Karpas-422 (cell line): ENCODE results near the gene CPLX3. TPM values are rescaled to one million over a fixed set of nuclear protein-coding genes. Genes with fewer than 3 reads are reported as not detected.

ENCODE experiments used
- DNase-seq: peaks from one replicate; pipeline ENCODE4 v3.0.0-alpha.2; 2015
- H2AFZ ChIP-seq: fragments of 200-600 bp; sonication (generic); 2 replicates; pipeline ENCODE4 v1.6.1; 2014; ENCODE audit warnings: antibody characterized with exemption, low read length, mixed read lengths
- H3K27ac ChIP-seq: fragments of 200-600 bp; sonication (generic); 2 replicates; pipeline ENCODE4 v1.5.1; 2014; ENCODE audit warnings: mild to moderate bottlenecking, low read length, moderate library complexity
- H3K27me3 ChIP-seq: fragments of 200-600 bp; sonication (generic); 2 replicates; pipeline ENCODE4 v1.6.1; 2014; ENCODE audit warnings: low read length, mixed read lengths
- H3K36me3 ChIP-seq: fragments of 200-600 bp; sonication (generic); 2 replicates; pipeline ENCODE4 v1.6.1; 2014; ENCODE audit warnings: low read length, mixed read lengths; ENCODE audit not compliant: insufficient read depth
- H3K4me1 ChIP-seq: fragments of 200-600 bp; sonication (generic); 2 replicates; pipeline ENCODE4 v1.6.1; 2014; ENCODE audit warnings: mild to moderate bottlenecking, low read length, mixed read lengths
- H3K4me2 ChIP-seq: fragments of 200-600 bp; sonication (generic); 2 replicates; pipeline ENCODE4 v1.6.1; 2014; ENCODE audit warnings: low read length, low read depth, mild to moderate bottlenecking; ENCODE audit not compliant: poor library complexity, severe bottlenecking
- H3K4me3 ChIP-seq: fragments of 200-600 bp; sonication (generic); 2 replicates; pipeline ENCODE4 v1.5.1; 2014; ENCODE audit warnings: mild to moderate bottlenecking, antibody characterized with exemption, low read length, mixed read lengths
- H3K79me2 ChIP-seq: fragments of 200-600 bp; sonication (generic); 2 replicates; pipeline ENCODE4 v1.6.1; 2014; ENCODE audit warnings: mild to moderate bottlenecking, low read length, mixed read lengths
- H3K9ac ChIP-seq: fragments of 200-600 bp; sonication (generic); 2 replicates; pipeline ENCODE4 v1.6.0; 2014; ENCODE audit warnings: low read length
- H3K9me2 ChIP-seq: fragments of 200-600 bp; sonication (generic), shearing (Covaris generic); replicated peaks from 2 replicates; pipeline ENCODE4 v1.6.0; 2014; ENCODE audit warnings: mild to moderate bottlenecking, low read length, moderate library complexity; ENCODE audit not compliant: insufficient read depth
- H3K9me3 ChIP-seq: fragments of 300-700, 200-600 bp; sonication (generic); 2 replicates; pipeline ENCODE4 v1.6.1; 2014; ENCODE audit warnings: low read length, mixed read lengths
- H4K20me1 ChIP-seq: fragments of 200-600 bp; sonication (generic); 2 replicates; pipeline ENCODE4 v1.6.1; 2014; ENCODE audit warnings: mild to moderate bottlenecking, antibody characterized with exemption, low read length, low read depth; ENCODE audit not compliant: insufficient read depth
- total RNA-seq: library from RNA; depleted of rRNA; stranded (reverse); fragments of >200 nt; shearing (Covaris generic); gene quantifications from 2 replicates; pipeline ENCODE4 v1.2.3, GENCODE V29; 2014; ENCODE audit warnings: low replicate concordance

CPLX3 gene
- total RNA-seq, 1 experiment from 2014 or later, result 5.2 TPM

GRCh38 chr15:74843445-74843828 lies 17.0 kb downstream of the CPLX3 start:
- Histone ChIP-seq H3K9ac (peak overlapping the region; percentile 98), H3K9me2 (no peaks in the 10 kb centered on the region), H3K4me2 (peak overlapping the region; percentile 83), H3K36me3 (peaks cover 7% of the 10 kb centered on the region; the same call in 1 of the 2 replicates), H3K4me3 (peak overlapping the region; percentile 100), H3K27me3 (no peaks in the 10 kb centered on the region), H4K20me1 (0 out of 2 replicates have a peak, but pooled peaks cover 7% of the 10 kb centered on the region), H3K9me3 (no peaks in the 10 kb centered on the region), H3K27ac (peak overlapping the region; percentile 85), H3K4me1 (peaks cover 66% of the 10 kb centered on the region), H2AFZ (no peak overlapping the region), H3K79me2 (peaks cover 16% of the 10 kb centered on the region)
- no peak for DNase-seq

DNA sequence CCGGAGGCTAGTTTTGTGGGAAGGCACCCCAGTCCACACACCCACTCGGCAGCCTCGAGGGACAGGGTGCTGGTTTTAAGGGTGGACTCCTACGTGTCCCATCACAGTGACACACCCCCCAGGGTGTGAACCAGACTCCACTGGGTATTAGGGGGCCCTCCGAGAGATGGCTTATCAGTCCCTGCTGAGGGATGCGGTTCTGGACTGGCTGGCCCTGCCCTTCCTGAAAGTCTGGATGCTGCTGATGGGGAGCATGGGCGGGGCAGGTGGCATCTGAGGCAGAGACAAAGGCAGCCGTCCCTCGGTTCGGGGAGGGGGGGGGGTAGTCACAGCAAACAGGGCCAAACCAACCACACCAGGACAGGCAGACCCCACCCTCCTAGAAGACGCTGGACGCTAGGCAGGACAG lies 17.5 kb downstream of the CPLX3 start:
- no peak for DNase-seq
- peaks cover 62% of the 10 kb centered on the region for H3K4me1 ChIP-seq
- no peak overlapping the region for H2AFZ ChIP-seq
- H3K4me3 ChIP-seq, result peak overlapping the region; percentile 100
- H3K27me3 ChIP-seq, result no peaks in the 10 kb centered on the region
- H3K9me3 ChIP-seq, result no peaks in the 10 kb centered on the region
- no peaks in the 10 kb centered on the region for H3K9me2 ChIP-seq
- H3K79me2 ChIP-seq, result peaks cover 16% of the 10 kb centered on the region
- H3K27ac ChIP-seq, result peak overlapping the region; percentile 85
- H3K9ac ChIP-seq, result peak overlapping the region; percentile 98
- peak overlapping the region; percentile 83 for H3K4me2 ChIP-seq
- H4K20me1 ChIP-seq, result 0 out of 2 replicates have a peak, but pooled peaks cover 7% of the 10 kb centered on the region
- peaks cover 7% of the 10 kb centered on the region; the same call in 1 of the 2 replicates for H3K36me3 ChIP-seq

- no peak overlapping the region for H3K4me3 ChIP-seq
- peak overlapping the region; percentile 85 for H3K27ac ChIP-seq
- 0 out of 2 replicates have a peak, but pooled peaks cover 7% of the 10 kb centered on the region for H4K20me1 ChIP-seq
- peaks cover 16% of the 10 kb centered on the region for H3K79me2 ChIP-seq
- H2AFZ ChIP-seq, result no peak overlapping the region
- H3K9ac ChIP-seq, result peak overlapping the region; percentile 98; the same call in 1 of the 2 replicates
- no peaks in the 10 kb centered on the region for H3K9me3 ChIP-seq
- H3K4me2 ChIP-seq, result no peak overlapping the region
- DNase-seq, result no peak
- peaks cover 7% of the 10 kb centered on the region; the same call in 1 of the 2 replicates for H3K36me3 ChIP-seq
- H3K4me1 ChIP-seq, result peaks cover 55% of the 10 kb centered on the region
- no peaks in the 10 kb centered on the region for H3K9me2 ChIP-seq
- no peaks in the 10 kb centered on the region for H3K27me3 ChIP-seq
These were observed 18.1 kb downstream of the CPLX3 start for GRCh38 chr15:74844319-74845207.

DNA sequence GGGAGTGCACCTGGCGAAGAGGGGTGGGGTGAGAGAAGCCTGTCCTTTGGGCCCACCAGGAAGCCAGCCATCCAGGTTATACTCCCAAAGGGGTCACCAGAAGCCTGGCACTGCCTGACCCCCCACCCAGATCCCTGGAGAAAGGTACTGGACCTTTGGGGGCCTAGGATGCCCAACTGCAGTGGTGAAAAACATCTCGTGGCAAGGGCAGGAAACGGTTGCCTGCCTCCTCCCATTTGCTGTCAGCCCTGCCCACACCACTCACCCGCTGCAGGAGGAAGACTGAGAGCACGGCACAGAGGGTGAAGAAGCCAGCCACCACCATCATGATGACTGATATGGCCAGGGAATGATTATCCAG lies 18.8 kb downstream of the CPLX3 start:
- H3K9ac ChIP-seq, result peak overlapping the region; percentile 9; the same call in 1 of the 2 replicates

DNA sequence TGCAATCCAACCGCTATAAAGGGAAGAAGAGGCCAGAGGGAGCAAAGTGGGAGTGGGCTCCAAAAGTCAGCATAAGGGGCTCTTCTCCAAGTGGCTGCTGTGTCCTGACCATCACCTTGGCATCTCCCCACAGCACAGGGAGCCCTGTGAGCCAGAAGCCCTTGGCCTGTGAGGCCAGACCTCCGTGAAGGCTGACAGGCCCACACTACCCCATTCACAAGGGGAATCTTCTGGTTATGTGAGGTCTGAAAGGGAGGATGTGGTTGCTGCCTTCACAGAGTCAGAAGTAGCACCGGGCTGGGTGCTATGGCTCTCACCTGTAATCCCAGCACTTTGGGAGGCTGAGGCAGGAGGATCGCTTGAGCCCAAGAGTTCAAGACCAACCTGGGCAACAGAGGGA lies 19.2 kb downstream of the CPLX3 start:
- peak overlapping the region; percentile 9; the same call in 1 of the 2 replicates for H3K9ac ChIP-seq
- peaks cover 45% of the 10 kb centered on the region for H3K4me1 ChIP-seq
- no peaks in the 10 kb centered on the region for H3K9me3 ChIP-seq
- no peak overlapping the region for H2AFZ ChIP-seq
- 0 out of 2 replicates have a peak, but pooled peaks cover 7% of the 10 kb centered on the region for H4K20me1 ChIP-seq
- H3K27me3 ChIP-seq, result no peaks in the 10 kb centered on the region
- H3K79me2 ChIP-seq, result peaks cover 16% of the 10 kb centered on the region
- DNase-seq, result no peak
- H3K36me3 ChIP-seq, result peaks cover 6% of the 10 kb centered on the region; the same call in 1 of the 2 replicates
- no peak overlapping the region for H3K4me3 ChIP-seq
- peak overlapping the region; percentile 46 for H3K27ac ChIP-seq
- no peaks in the 10 kb centered on the region for H3K9me2 ChIP-seq
- H3K4me2 ChIP-seq, result no peak overlapping the region

More for the DNA sequence above, 18.8 kb downstream of the CPLX3 start:
- no peaks in the 10 kb centered on the region for H3K9me3 ChIP-seq
- H3K4me2 ChIP-seq, result no peak overlapping the region
- no peak overlapping the region for H3K4me3 ChIP-seq
- H3K27ac ChIP-seq, result peak overlapping the region; percentile 46
- peaks cover 49% of the 10 kb centered on the region for H3K4me1 ChIP-seq
- H3K9me2 ChIP-seq, result no peaks in the 10 kb centered on the region
- 0 out of 2 replicates have a peak, but pooled peaks cover 7% of the 10 kb centered on the region for H4K20me1 ChIP-seq
- H3K27me3 ChIP-seq, result no peaks in the 10 kb centered on the region
- H2AFZ ChIP-seq, result no peak overlapping the region
- peaks cover 16% of the 10 kb centered on the region for H3K79me2 ChIP-seq
- DNase-seq, result peak; percentile 53
- H3K36me3 ChIP-seq, result peaks cover 7% of the 10 kb centered on the region; the same call in 1 of the 2 replicates

DNA sequence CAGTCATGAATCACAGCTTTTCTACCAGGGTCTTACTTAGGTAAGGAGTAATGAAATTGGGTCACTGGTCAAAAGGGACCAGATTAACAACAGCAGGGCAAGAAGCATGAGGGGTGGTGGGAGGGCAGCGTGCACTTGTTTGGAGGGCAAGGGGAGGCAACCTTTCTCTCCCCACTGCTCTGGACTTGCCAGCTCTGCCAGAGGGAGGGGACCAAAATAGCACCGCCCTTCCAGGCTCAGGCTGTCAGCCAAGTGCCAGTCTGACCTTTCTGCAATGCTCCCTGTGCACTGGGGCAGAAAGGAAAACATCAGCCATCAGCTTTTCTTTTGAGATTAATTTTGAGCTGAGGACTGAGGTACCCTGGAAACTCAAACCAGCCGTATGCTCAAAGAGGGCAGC lies 21.0 kb downstream of the CPLX3 start:
- H3K4me1 ChIP-seq, result peaks cover 26% of the 10 kb centered on the region
- H2AFZ ChIP-seq, result no peak overlapping the region
- H3K9ac ChIP-seq, result no peak overlapping the region
- H3K9me2 ChIP-seq, result no peaks in the 10 kb centered on the region
- H3K4me3 ChIP-seq, result no peak overlapping the region
- no peak overlapping the region for H3K27ac ChIP-seq
- no peaks in the 10 kb centered on the region for H4K20me1 ChIP-seq
- H3K36me3 ChIP-seq, result peaks cover 6% of the 10 kb centered on the region; the same call in 1 of the 2 replicates
- no peak overlapping the region for H3K4me2 ChIP-seq
- no peak for DNase-seq
- H3K9me3 ChIP-seq, result no peaks in the 10 kb centered on the region
- peaks cover 4% of the 10 kb centered on the region for H3K79me2 ChIP-seq
- H3K27me3 ChIP-seq, result no peaks in the 10 kb centered on the region

DNA sequence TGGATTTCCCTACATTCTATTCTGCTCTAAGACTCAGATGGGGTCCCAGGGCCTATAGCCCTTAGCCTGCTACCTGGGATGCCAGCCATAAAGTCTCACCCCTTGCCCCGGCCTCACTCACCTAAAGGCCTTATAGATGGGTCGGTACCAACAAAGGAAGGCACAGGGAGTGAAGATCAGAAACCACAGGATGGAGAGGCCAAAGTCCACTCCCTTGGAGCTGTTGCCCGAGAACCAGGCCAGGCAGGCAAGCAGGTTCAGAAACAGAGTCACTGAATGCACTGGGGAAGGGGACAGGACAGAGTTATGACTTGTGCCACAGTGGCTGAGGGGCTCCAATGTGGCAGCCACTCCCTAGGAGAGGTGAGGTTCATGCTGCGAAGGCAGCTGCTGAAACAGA lies 24.0 kb downstream of the CPLX3 start:
- H3K9ac ChIP-seq, result no peak overlapping the region
- no peaks in the 10 kb centered on the region for H3K9me3 ChIP-seq
- no peak overlapping the region for H3K4me2 ChIP-seq
- H3K27me3 ChIP-seq, result no peaks in the 10 kb centered on the region
- peaks cover 5% of the 10 kb centered on the region for H3K36me3 ChIP-seq
- H3K79me2 ChIP-seq, result no peaks in the 10 kb centered on the region
- H2AFZ ChIP-seq, result no peak overlapping the region
- H3K27ac ChIP-seq, result no peak overlapping the region
- H3K9me2 ChIP-seq, result no peaks in the 10 kb centered on the region
- peaks cover 3% of the 10 kb centered on the region for H3K4me1 ChIP-seq
- H3K4me3 ChIP-seq, result no peak overlapping the region
- H4K20me1 ChIP-seq, result no peaks in the 10 kb centered on the region
- no peak for DNase-seq

GRCh38 chr15:74851960-74852359 lies 25.5 kb downstream of the CPLX3 start:
- Histone ChIP-seq H2AFZ (no peak overlapping the region), H3K9ac (no peak overlapping the region), H3K4me1 (peaks cover 6% of the 10 kb centered on the region), H3K4me2 (no peak overlapping the region), H3K4me3 (no peak overlapping the region), H3K36me3 (peaks cover 2% of the 10 kb centered on the region), H4K20me1 (no peaks in the 10 kb centered on the region), H3K9me3 (no peaks in the 10 kb centered on the region), H3K79me2 (peaks cover 11% of the 10 kb centered on the region), H3K9me2 (no peaks in the 10 kb centered on the region), H3K27me3 (no peaks in the 10 kb centered on the region), H3K27ac (no peak overlapping the region)
- DNase-seq, result no peak
